ENCODE data around the gene DLGAP1. TPM values are rescaled to one million over a fixed set of nuclear protein-coding genes. Genes with fewer than 3 reads are reported as not detected.

DLGAP1 gene
- total RNA-seq, 1 donor from 2014 or later, result 0.28 TPM

DNA sequence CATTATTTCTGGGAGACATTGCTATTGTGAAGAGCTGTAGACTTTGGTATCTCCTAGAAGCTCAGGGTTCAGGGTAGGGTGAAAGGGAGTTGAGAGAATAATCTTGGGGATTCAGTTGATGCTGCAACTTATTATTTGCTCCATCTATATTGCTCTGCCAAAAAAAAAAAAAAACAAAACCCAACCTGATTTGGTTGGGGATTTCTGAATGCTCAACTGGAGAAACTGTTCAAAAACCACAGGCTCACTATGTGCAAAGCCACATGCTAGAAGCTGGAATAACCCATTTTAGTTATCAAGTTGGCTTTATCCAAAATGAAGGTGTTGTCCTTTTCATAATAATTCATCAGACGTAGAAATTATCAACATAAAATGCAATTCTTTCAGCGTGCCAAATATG lies 696.0 kb downstream of the DLGAP1 start:
- ATAC-seq, result no peak

DNA sequence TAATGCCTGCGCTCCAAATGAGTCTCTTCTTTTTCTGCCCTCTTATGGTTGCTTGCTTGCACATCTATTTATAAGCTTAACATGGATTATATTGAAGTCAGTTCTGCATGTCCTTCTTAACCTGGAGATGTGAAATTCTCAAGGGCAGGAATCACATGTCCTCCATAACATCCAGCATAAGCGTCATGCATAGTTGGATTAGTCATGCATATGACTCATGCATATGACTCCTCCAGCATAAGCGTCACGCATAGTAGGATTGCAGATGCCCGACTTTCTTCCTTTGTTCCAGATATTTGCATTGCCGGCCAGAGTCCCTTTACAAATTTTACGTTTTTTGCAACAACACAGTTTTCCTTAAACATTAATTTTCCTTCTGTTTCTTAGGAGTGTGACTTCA lies 696.6 kb downstream of the DLGAP1 start:
- ATAC-seq, result peak; percentile 80

DNA sequence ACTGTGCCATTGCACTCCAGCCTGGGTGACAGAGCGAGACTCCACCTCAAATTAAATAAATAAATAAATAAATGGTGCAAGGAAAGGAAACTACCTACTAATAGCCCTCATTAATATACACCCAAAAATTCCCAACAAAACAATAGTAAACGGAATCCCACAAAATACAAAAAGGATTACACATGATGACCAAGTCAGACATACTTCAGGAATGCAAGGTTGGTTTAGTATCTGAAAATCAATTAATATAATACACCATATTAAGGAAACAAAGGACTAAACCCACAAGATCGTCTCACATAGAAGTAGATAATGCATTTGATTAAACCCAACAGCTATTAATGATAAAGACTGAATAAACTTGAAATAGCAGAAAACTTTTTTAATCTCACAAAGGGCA lies 697.7 kb downstream of the DLGAP1 start:
- no peak for ATAC-seq

DNA sequence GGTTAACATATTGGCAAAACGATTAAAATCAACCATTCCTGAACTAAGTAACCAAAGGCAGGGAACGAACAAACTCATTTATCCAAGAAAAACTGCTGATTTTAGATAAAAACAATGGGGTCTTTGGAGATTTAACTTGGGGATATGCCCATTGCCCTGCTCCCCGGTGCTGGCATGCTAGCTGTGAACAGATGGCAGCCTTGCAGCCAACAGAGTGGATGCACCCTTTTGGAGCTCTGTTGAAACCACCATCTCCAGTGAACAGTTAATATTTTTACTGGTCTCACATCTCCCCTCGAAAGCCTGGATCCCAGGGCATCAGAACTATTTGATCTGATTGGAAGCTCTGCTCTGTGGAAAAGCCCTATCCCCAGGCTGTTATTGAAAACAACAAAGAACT lies 702.0 kb downstream of the DLGAP1 start:
- no peak for ATAC-seq

DNA sequence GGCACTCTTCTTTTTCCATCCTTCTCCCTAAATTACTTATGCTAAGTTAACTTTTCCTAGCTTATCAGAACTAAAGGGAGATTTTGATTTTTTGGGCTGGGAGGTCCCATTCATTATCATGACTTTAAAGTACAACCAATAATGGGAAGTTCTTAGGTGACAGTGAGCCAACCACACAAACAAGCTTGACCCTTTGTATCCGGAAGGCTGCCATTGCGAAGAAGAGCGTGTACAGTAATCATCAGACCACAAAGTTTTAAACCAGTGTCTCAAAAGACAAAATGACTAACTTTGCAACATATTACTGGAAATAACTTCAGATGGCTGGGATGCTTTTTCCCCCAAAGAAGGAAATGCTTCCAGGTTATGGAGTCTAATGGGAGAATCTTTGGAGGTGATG lies 707.0 kb downstream of the DLGAP1 start:
- ATAC-seq, result no peak

DNA sequence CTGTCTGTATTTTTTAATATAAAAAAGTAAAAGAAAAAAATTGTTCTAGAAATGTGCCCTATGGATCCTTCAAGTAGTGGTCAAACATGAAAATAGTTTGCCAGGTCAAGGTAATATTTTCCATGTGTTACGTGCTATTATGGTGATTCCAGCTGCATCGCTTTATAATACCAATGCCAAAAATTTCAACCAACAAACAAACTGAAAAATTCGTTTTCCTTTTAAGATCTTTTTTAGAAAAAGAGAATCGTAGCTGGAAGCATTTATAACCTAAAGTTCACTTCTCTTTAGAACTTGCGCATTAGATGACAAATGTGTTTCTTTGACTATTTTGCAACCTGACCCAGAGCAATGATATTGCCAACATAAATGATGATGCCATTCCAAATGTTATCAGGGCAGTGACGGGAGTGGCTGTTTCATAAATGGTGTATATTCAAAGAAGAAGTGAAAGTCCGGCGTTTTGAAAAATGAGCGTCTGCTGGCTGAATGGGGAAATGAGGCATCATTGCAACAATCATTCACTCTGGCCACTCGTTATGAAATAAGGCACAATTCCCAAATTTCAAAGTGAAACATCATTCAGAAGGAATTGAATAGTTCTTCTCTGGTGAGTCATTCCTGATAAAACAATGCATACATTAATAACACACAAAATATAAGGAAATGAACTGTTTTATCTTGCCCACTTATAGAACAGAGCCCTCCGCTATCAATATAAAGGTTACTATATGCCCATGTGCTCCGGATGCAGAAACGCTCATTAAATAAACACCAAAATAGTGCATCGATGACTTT lies 707.7 kb downstream of the DLGAP1 start:
- no peak for ATAC-seq

DNA sequence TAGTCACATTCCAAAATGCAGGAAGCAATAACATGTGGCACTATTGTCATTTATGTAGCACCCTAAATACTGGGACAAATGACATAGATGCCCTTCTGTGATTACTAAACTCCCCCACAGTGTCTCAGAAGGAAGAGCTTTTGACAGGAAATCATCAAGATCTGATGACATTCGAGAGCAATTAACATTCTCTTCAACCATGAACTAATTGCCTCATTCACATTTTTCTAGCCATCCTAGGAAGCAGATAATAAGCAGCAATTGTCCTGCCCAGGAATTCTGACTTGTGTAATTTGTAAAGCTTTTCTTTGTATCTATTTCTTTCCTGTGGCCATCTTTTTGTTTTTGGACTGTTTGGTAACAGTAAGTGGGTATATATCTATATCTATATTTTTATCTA lies 712.6 kb downstream of the DLGAP1 start:
- no peak for ATAC-seq

DNA sequence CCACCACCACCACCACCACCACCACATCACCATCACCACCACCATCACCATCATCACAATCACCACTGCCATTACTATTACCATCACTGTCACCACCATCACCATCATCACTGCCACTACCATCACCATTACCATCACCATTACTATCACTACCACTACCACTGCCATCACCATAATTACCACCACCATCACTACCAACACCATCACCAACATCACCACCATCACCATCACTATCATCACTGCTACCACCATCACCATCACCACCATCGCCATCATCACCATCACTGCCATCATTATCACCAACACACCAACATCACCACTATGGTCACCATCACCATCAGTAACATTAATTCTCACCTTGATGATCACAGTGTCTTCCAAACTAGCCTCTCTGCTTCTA lies 713.8 kb downstream of the DLGAP1 start:
- no peak for ATAC-seq

DNA sequence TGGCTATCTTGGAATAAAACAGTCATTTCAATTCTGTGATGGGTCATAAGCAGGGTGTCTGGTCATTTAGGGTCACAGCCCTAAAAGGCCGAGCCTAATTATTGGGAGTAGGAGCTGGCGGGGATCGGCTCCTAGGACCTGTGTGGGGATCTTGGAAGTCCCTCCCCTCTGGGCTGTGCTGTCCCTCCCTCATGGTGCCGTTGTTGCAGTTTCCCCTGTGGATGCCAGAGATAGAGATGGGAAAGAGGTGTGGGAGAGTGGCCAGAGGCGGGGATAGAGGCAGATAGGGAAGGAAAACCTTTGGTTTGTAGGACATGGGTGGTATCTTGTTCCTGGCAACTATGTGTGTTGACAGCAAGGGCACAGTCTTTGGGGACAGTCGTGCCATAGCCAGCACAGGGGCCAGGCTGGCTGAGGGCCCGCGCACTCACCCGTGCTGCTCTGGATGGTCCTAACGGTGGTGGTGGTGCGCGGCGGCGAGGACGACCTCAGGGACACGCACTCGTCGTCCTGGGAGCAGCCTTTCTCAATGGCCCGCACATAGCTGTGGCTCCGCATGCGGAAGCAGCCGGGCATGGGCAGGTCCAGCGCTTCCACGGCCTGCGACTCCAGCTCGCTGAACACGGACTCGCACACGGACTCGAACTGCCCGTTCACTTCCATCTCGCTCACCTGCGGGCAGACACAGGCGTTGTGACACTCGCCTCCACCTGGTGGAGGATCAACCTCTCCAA lies 726.2 kb downstream of the DLGAP1 start:
- ATAC-seq, result no peak

DNA sequence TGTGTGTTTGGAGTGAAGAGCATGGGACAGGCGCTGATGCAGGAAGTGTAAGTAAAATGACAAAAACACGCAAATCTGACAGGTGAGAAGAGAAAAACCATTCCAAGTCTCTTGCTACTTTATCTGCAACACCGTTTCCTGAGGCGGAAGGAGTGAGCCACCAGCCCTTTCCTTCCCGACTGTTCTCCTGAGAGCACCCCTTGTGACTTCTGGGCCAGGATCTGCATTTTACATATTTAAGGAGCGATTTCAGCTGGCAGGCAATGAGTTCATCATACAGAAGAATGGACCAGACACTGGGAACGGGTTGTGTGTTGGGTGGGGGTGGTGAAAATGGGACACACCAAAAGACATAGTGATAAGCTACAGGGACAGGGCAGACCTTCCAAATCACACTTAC lies 727.8 kb downstream of the DLGAP1 start:
- no peak for ATAC-seq

DNA sequence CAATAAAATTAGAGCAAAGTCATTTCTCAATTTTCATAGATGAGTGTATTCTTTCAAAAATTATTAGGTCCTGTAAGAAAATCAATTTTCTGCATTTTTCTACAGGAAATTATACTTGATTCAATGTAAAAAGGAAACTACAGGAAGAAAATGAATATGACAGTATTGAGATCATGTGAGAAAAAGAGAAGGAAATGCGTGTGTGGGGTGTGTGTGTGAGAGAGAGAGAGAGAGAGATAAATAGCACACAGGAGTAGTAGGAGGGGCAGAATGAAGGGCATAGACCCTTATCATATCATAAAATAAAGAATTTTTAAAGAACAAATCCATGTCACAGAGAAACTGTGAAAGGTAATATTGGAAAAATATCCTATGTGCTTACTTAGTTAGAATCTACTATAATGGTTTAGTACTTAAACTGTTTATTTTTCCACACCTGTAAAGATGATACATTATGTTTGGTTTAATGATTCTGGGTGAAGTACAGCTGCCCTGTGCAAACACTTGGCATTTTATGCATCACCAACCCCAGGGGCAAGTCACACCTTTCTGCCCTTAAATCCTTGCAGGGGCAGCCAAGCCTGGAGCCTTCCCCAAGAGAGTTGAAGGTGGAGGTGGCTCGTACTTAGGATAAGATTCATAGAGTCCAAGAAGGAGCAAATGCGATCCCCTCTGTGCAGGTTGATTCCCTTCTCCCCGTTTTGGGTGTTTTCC lies 728.7 kb downstream of the DLGAP1 start:
- ATAC-seq, result no peak

DNA sequence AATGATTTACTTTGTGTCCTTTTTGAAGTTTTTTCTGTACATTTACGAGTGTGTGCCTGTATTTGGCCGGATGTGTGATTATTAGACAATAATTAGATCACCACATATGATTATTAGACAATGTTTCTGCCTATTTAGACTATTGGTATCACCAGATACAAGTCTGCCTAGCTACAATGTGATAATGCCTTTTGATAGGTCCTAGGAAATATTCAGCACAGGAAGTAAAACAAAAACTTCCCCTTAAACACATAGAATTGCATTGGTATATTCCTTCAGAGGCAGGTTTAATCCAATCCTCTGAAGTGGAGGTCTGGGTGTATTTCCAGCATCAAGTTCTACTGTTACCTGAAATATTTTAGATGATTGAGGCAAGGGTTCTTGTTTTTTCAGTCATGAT lies 730.0 kb downstream of the DLGAP1 start:
- no peak for ATAC-seq

DNA sequence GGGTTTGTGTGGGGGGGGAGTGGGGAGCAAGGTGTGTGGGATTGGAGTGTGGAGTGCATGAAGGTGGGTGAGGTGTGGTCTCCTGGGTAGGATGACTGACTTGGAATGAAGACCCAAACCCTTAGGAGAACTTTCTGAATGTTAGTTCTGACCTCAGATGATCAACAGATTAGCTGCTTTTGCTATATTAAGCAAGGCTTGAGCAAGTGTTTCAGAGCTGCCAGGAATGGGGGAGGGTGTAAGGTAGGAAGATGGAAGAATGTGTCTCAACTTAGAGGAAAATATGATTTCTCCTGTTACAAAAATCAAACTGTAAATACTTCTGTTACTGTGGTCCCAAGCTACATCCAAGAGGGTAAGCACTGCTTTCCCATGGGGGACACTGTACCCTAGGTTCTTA lies 731.6 kb downstream of the DLGAP1 start:
- ATAC-seq, result no peak

DNA sequence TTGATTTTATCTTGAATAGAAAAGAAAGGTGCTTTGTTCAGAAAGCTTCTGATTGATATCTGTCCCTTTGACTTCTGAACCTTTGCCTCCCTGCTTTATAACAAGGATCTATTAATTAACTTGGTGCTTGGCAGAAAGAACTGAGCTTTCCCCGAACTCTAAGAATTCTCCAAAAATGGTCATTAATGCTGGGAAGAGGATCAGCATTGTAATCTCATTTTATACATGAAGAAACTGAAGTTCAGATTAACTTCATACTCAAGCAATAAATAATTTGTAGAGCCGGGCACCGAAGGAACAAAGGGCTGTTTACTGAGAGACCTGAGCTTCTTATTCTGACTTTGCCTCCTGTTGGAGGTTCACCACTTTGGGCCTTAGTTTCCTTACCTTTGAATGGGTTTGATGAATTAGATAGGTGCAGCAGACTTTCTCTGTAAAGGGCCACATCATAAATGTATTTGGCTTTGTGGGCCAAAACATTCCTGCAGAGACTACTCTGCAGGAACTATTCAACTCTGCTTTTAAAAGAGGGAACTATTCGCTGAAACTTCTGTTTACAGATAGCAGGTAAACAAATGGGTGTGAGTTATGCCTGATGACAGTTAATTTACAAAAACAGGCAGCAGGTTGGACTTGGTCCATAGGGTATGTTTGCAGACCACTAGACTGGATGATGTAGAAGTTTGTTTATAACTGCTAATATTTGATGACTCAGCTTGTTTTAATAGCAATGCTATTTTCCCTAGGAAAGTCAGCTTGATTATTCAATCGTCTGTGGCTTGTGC lies 732.3 kb downstream of the DLGAP1 start:
- ATAC-seq, result no peak

DNA sequence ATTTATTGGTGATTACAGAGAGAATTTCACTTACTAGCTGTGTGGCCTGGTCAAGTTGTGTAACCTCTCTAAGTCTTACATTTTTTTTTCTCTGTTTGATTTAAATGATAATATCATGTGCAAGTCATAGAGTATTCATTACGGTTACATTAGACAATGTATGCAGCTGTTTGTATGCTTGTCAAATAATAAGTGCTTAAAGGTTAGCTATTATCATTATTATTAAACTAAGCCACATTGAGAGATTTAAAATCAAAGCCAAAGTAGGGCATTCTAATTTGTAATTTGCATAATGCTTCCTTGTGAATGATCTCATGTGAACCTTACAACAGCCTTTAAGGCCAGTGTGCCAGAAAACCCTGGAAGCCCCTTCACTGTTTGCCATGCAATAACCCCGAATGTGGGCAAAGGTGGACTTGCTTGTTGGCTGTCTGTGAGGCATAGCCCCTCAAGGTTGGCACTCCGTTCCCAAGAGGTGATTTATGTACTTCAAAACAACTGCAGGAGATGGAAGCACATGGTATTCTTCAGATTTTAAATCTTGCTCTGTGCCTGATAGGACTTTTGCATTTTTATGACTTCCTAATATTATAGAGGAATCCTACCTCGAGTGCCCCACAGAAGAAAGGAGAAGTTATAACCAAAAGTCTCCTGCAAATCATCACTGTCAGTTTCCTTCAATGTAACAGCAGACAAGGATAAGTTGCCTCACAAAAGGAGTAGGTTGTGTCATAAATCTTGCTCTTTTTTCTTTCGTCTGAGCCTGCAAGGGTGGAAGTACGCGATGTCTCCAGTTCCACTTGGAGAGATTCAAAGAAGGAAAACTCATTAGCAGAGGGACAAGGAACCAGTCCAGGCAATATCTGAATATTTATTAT lies 733.1 kb downstream of the DLGAP1 start:
- ATAC-seq, result no peak

DNA sequence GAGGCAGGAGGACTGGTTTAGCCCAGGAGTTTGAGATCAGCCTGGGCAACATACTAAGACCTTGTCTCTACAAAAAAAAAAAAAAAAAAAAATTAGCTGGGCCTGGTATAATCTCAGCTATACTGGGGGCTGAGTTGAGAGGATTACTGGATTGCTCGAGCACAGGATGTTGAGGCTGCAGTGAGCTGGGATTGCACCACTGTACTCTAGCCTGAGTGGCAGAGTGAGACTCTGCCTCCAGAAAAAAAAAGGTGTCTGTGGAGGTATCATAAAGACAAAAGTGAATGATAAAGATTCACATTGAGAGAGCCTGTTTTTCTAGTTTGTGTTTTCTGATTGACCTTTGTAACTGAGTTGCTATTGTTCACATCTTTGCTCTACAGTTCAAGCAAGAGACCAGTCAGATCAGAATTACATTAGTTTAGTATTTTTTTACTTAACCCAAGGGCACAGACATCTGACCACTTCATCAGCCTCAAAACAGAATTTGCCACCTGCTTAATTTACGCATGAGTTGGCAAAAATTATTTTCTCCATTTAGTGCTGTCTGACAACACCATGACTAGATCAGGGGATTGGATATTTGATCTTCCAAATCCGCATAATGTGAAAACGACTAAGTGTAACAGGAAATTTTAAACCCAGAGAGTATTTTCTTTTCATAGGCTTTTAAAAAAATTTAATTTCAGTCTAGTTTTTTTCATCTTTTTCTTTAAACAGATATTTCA lies 734.1 kb downstream of the DLGAP1 start:
- ATAC-seq, result no peak

DNA sequence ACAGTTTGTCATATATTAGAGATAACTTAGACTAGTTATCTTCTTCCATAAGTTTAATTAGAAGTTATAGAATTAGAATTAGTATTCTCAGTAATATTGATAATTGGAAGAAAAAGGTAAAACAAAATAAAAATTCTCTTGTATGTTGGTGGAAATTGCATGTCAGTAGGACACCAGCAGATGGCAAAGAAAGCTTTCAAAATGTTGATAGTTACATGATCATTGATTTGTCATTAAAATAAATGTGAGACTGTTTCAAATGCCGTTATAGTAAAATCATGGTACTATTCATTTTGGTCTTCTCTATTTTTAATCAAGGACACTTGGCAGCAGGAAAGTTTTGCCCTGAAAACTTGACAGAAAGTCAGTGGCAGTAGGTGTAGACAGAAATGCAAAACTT lies 734.9 kb downstream of the DLGAP1 start:
- no peak for ATAC-seq

DNA sequence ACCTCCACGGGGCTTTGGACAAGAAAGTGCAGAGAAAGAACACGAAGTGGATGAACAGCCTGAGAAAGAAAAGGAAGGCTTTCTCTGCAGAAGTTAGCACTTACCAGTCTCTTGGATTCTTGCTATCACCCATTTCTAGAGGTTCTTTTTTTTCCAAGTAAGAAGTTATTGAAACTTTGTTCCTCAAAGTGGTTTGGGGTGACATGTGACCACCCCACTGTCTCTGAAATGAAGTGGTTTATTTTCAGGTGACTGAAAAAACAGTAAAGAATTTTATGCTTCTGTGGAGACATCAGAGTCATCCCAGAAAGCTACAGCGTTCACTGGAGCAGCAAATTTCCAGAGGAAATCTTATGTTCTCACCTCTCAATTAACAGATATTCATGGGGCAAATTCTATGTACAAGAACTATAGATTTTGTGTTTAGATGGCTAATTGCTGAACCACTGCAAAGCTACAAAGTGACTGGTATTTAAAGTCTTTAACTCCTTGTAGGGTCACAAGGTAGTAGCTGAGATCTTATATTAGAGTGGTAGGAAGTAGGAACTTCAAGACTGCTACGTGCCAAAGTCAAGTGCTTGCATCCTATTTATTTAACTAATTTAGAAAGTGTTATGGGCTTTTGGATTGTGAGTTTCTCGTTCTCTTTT lies 737.6 kb downstream of the DLGAP1 start:
- no peak for ATAC-seq

DNA sequence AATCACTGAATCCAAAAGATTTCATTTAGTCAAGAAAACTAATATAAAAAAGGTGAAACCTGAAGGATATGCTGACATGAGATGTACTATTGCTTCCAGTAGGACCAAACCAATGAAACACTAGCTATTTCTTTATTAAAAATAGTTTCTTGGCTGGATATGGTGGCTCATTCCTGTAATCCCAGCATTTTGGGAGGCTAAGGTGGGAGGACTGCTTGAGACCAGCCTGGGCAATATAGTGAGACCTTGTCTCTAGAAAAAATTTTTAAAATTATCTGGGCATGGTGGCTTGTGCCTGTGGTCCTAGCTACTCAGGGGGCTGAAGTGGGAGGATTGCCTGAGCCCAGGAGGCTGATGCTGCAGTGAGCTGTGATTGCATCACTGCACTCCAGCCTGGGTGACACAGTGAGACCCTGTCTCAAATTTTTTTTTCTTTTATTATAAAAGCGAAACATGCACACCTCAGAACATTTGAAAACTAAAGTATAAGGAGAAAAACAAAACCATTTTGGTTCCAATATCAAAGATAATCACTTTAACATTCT lies 738.9 kb downstream of the DLGAP1 start:
- no peak for ATAC-seq
